Mesothelial cell of epicardium (in vitro differentiated cells): ENCODE results near the gene RYR3. TPM values are rescaled to one million over a fixed set of nuclear protein-coding genes. Genes with fewer than 3 reads are reported as not detected.

Experiments
- DNase-seq, 2 experiments: peaks; one replicate each; pipeline ENCODE4 v3.0.0; 2021; ENCODE audit warnings: low spot score in 2 of 2; ENCODE audit not compliant: unreplicated experiment in 2 of 2
- H3K27ac Mint-ChIP-seq: 2 replicates; pipeline ENCODE4 v1.8.0; 2021; ENCODE audit warnings: mixed read lengths
- H3K27me3 Mint-ChIP-seq: 2 replicates; pipeline ENCODE4 v1.8.0; 2021; ENCODE audit warnings: low read depth, mixed read lengths
- H3K36me3 Mint-ChIP-seq: 2 replicates; pipeline ENCODE4 v1.8.0; 2021; ENCODE audit warnings: mixed read lengths
- H3K4me1 Mint-ChIP-seq: 2 replicates; pipeline ENCODE4 v1.8.0; 2021; ENCODE audit warnings: mixed read lengths
- H3K4me3 Mint-ChIP-seq: 2 replicates; pipeline ENCODE4 v1.8.0; 2021; ENCODE audit warnings: mild to moderate bottlenecking, moderate library complexity, mixed read lengths
- H3K9me3 Mint-ChIP-seq: 2 replicates; pipeline ENCODE4 v1.8.0; 2021; ENCODE audit warnings: mixed read lengths
- total RNA-seq: library from RNA; stranded (reverse); gene quantifications from 3 replicates; pipeline ENCODE4 v1.2.1, GENCODE V29; 2021
- TF ChIP-seq, protein P1 (sequence below): fragments of 200-600 bp; sonication (generic); IDR thresholded peaks from one replicate; pipeline ENCODE4 v1.5.0; 2021; ENCODE audit warnings: antibody characterized with exemption; ENCODE audit not compliant: unreplicated experiment

Gene RYR3
- total RNA-seq, 1 donor from 2014 or later, result 3.8 TPM

DNA sequence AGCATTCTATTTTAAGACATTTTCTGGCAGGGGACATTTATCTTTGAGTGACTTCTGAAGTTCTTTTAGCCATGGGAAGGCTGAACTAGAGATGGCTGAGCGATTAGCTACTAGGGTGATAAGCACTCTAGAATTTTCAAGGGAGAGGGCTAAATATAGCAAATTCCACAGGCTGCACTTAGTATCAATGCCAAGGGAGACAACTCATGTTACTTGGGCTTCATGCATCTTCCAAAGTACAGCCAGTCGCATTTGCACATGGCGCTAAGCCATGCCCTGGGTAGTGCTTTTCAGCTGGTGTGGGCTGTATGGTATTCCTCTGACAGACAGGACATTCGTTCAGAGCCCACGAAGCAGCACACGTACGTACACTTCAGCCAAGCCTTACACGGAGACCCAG lies 69.6 kb downstream of the RYR3 start:
- TF ChIP-seq, protein P1, sequence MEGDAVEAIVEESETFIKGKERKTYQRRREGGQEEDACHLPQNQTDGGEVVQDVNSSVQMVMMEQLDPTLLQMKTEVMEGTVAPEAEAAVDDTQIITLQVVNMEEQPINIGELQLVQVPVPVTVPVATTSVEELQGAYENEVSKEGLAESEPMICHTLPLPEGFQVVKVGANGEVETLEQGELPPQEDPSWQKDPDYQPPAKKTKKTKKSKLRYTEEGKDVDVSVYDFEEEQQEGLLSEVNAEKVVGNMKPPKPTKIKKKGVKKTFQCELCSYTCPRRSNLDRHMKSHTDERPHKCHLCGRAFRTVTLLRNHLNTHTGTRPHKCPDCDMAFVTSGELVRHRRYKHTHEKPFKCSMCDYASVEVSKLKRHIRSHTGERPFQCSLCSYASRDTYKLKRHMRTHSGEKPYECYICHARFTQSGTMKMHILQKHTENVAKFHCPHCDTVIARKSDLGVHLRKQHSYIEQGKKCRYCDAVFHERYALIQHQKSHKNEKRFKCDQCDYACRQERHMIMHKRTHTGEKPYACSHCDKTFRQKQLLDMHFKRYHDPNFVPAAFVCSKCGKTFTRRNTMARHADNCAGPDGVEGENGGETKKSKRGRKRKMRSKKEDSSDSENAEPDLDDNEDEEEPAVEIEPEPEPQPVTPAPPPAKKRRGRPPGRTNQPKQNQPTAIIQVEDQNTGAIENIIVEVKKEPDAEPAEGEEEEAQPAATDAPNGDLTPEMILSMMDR, result no peak
- no peaks in the 10 kb centered on the region for H3K4me1 Mint-ChIP-seq
- H3K27me3 Mint-ChIP-seq, result no peaks in the 10 kb centered on the region
- peaks cover 5% of the 10 kb centered on the region for H3K9me3 Mint-ChIP-seq
- H3K27ac Mint-ChIP-seq, result no peak overlapping the region
- no peak for DNase-seq
- H3K36me3 Mint-ChIP-seq, result no peaks in the 10 kb centered on the region
- no peak overlapping the region for H3K4me3 Mint-ChIP-seq

DNA sequence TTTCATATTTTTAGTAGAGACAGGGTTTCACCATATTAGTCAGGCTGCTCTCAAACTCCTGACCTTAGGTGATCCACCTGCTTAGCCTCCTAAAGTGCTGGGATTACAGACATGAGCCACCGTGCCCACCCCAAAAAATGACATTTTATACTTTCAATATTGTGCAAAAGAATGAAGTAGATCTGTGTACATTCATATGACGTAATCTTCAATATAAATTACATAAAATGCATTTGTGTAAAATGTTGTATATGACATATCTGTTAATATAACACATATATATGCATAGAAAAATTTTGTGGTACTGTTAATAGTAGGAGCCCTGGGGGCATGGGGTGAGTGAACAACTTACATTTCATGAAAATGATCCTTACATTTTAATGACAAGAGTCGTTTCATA lies 71.7 kb downstream of the RYR3 start:
- TF ChIP-seq, protein P1, result no peak
- no peak overlapping the region for H3K4me3 Mint-ChIP-seq
- H3K9me3 Mint-ChIP-seq, result no peaks in the 10 kb centered on the region
- no peak for DNase-seq
- no peaks in the 10 kb centered on the region for H3K4me1 Mint-ChIP-seq
- H3K27me3 Mint-ChIP-seq, result peaks cover 2% of the 10 kb centered on the region
- no peak overlapping the region for H3K27ac Mint-ChIP-seq
- H3K36me3 Mint-ChIP-seq, result no peaks in the 10 kb centered on the region

DNA sequence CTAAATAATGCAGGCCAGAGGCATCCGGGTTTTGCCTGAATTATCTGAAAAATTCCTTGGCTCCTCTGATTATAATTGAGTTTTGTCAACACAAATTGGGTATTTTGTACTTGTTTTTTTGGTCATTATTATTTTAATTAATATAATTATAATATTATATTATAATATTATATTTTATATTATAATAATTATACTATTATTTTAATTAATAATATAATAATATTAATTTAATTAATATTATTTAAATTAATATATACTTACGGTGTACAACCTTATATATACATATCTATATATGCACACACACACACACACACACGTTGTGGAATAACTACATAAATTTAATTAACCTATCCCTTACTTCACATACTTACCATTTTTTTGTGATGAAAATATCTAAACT lies 73.5 kb downstream of the RYR3 start:
- H3K27ac Mint-ChIP-seq, result no peak overlapping the region
- H3K4me3 Mint-ChIP-seq, result no peak overlapping the region
- peaks cover 6% of the 10 kb centered on the region for H3K27me3 Mint-ChIP-seq
- H3K4me1 Mint-ChIP-seq, result no peaks in the 10 kb centered on the region
- TF ChIP-seq, protein P1, result no peak
- DNase-seq, result no peak
- no peaks in the 10 kb centered on the region for H3K36me3 Mint-ChIP-seq
- H3K9me3 Mint-ChIP-seq, result peaks cover 3% of the 10 kb centered on the region

DNA sequence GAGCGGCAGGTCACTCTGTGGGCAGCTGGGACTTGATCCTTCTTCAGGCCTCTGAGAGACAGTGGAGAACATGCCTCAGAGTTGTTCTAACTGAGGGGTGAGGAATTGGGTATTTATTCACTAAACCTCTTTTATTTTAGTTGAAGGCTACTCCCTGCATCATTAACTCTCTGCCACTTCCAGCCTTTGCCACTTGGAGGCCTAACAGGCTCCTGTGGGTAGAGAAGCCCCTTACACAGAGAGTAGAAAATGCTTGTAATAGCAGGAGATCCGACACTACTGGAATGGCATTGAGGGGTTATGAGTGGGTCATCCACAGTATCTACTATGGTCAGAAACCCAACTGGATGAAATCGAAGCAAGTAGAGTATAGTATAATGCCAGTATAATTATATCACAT lies 81.7 kb downstream of the RYR3 start:
- TF ChIP-seq, protein P1, result no peak
- Mint-ChIP-seq H3K9me3 (peaks cover 3% of the 10 kb centered on the region), H3K4me3 (no peak overlapping the region), H3K4me1 (no peaks in the 10 kb centered on the region), H3K36me3 (no peaks in the 10 kb centered on the region), H3K27ac (no peak overlapping the region), H3K27me3 (peaks cover 5% of the 10 kb centered on the region)
- DNase-seq, result no peak

DNA sequence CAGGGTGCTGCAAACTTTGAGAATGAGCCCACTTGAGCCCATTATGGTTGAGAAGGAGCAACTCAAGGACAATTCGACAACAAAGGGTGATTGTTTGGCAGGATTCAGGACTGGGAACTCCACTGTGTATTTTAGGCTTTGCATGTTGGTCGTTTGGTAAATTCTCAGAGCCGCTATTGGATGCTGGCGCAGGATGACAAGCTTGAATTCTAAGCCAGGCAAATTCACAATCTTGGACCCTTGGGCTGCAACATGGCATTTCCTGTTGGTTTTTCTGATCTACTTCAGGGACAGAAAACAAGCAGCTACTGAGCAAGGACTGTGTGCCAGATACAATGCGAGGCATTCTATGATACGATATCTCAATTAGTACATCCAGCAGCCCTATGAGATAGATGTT lies 82.8 kb downstream of the RYR3 start:
- Mint-ChIP-seq H3K36me3 (no peaks in the 10 kb centered on the region), H3K27me3 (peaks cover 1% of the 10 kb centered on the region), H3K9me3 (no peaks in the 10 kb centered on the region), H3K4me3 (no peak overlapping the region), H3K4me1 (no peaks in the 10 kb centered on the region), H3K27ac (no peak overlapping the region)
- DNase-seq, result no peak
- TF ChIP-seq, protein P1, result no peak

DNA sequence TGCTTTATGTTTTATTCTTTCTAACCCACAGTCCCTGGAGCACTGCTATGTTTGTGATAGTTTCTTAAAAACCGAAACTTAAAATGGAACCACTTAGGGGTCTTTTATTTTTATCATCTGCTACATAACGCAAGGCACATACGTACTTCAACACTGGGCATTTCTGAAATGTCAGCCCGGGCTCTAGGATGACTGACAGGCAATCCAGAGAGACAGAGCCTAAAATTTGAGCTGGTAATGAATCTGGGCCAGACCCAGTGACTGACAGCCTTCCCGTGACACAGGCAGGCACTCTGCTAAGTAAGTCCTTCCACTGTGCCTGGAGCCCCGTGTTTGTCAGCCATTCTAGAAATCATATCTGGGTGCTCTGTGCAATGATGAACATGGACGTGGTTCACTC lies 84.6 kb downstream of the RYR3 start:
- DNase-seq, result no peak
- H3K4me1 Mint-ChIP-seq, result no peaks in the 10 kb centered on the region
- H3K27me3 Mint-ChIP-seq, result no peaks in the 10 kb centered on the region
- no peak overlapping the region for H3K4me3 Mint-ChIP-seq
- H3K27ac Mint-ChIP-seq, result no peak overlapping the region
- TF ChIP-seq, protein P1, result no peak
- no peaks in the 10 kb centered on the region for H3K36me3 Mint-ChIP-seq
- no peaks in the 10 kb centered on the region for H3K9me3 Mint-ChIP-seq
